Measurements from ENCODE around the gene ACSS2. TPM values are rescaled to one million over a fixed set of nuclear protein-coding genes. Genes with fewer than 3 reads are reported as not detected.
"Not testable (repeated sequence)": the region's sequence is repeated elsewhere in the genome, so short reads cannot be mapped to it uniquely, and the experiment has no call there.

Gene ACSS2
- total RNA-seq, 1 experiment from 2014 or later, result 25.4 TPM

GRCh38 chr20:34880215-34880850, 3.9 kb downstream of the ACSS2 start:
- no peak overlapping the region for H3K4me3 ChIP-seq (ENCODE audit: low read depth in 2 of 2, low read length in 2 of 2)
- peaks cover 4% of the 10 kb centered on the region; the same call in 1 of the 2 replicates for H3K4me1 ChIP-seq (ENCODE audit: control insufficient read depth, insufficient read depth, low read length)
- ChIA-PET POLR2A (no interaction called here), CTCF (interaction anchor here (0.7 kb wide), 1 partner anchor 217 kb away, joined by 9 read pairs; no protein-coding TSS in a partner anchor)
- no peaks in the 10 kb centered on the region for H3K36me3 ChIP-seq (ENCODE audit: control insufficient read depth, insufficient read depth, low read length)
- intact Hi-C loops (cut with micrococcal nuclease; ENCODE audit: unreplicated experiment) (no loop called here), in situ Hi-C loops (cut with HindIII; ENCODE audit: low pct_unique_long_range_greater_than_20kb, low sequenced_read_pairs) (no loop called here)
- H3K27me3 ChIP-seq (ENCODE audit: control insufficient read depth, insufficient read depth, low read length), result no peaks in the 10 kb centered on the region
- no TSS peak for BruUV-seq (replicated peaks)
- TF ChIP-seq SIN3A (IDR thresholded peaks at IDR 0.05; ENCODE audit: borderline replicate concordance, insufficient read depth, low read depth, low read length) (no peak), POLR2AphosphoS5 (IDR thresholded peaks at IDR 0.05; ENCODE audit: low read depth, low read length) (no peak), REST (IDR thresholded peaks at IDR 0.05; ENCODE audit: insufficient read depth in 1 of 2, low read depth in 2 of 2, low read length in 1 of 2) (no peak), TCF7L2 (IDR thresholded peaks at IDR 0.05; ENCODE audit: low read depth, low read length) (no peak), CTCF (IDR thresholded peaks at IDR 0.05) (no peak)
- ATAC-seq (no peak), DNase-seq (ENCODE audit: low read depth, low spot score) (no peak)
- H3K9me3 ChIP-seq (ENCODE audit: control insufficient read depth, insufficient read depth, low read depth, low read length), result no peaks in the 10 kb centered on the region
- no peak overlapping the region for H3K27ac ChIP-seq (ENCODE audit: low read length)

- POLR2A ChIA-PET; H3K27ac ChIP-seq (ENCODE audit: low read length); H3K4me1 ChIP-seq (ENCODE audit: control insufficient read depth, insufficient read depth, low read length); BruUV-seq (replicated peaks); DNase-seq (ENCODE audit: low read depth, low spot score); H3K36me3 ChIP-seq (ENCODE audit: control insufficient read depth, insufficient read depth, low read length); H3K27me3 ChIP-seq (ENCODE audit: control insufficient read depth, insufficient read depth, low read length); ATAC-seq; in situ Hi-C loops (cut with HindIII; ENCODE audit: low pct_unique_long_range_greater_than_20kb, low sequenced_read_pairs); intact Hi-C loops (cut with micrococcal nuclease; ENCODE audit: unreplicated experiment); H3K4me3 ChIP-seq (ENCODE audit: low read depth in 2 of 2, low read length in 2 of 2); H3K9me3 ChIP-seq (ENCODE audit: control insufficient read depth, insufficient read depth, low read depth, low read length): not testable (repeated sequence)
- CTCF ChIA-PET, result interaction anchor here (0.7 kb wide), 1 partner anchor 217 kb away, joined by 9 read pairs; no protein-coding TSS in a partner anchor
Observed at GRCh38 chr20:34880971-34881370, 4.6 kb downstream of the ACSS2 start.

- no peak overlapping the region for H3K27ac ChIP-seq (ENCODE audit: low read length)
- ChIA-PET POLR2A (no interaction called here), CTCF (no interaction called here)
- H3K27me3 ChIP-seq (ENCODE audit: control insufficient read depth, insufficient read depth, low read length), result no peaks in the 10 kb centered on the region
- H3K9me3 ChIP-seq (ENCODE audit: control insufficient read depth, insufficient read depth, low read depth, low read length), result no peaks in the 10 kb centered on the region
- ATAC-seq (no peak), DNase-seq (ENCODE audit: low read depth, low spot score) (no peak)
- no peaks in the 10 kb centered on the region for H3K36me3 ChIP-seq (ENCODE audit: control insufficient read depth, insufficient read depth, low read length)
- no TSS peak for BruUV-seq (replicated peaks)
- intact Hi-C loops (cut with micrococcal nuclease; ENCODE audit: unreplicated experiment), result no loop called here
- no peak overlapping the region for H3K4me3 ChIP-seq (ENCODE audit: low read depth in 2 of 2, low read length in 2 of 2)
- in situ Hi-C loops (cut with HindIII; ENCODE audit: low pct_unique_long_range_greater_than_20kb, low sequenced_read_pairs), result no loop called here
- no peak for TF ChIP-seq TCF7L2 (IDR thresholded peaks at IDR 0.05; ENCODE audit: low read depth, low read length)
- TF ChIP-seq CTCF (IDR thresholded peaks at IDR 0.05), result no peak
- no peak for TF ChIP-seq SIN3A (IDR thresholded peaks at IDR 0.05; ENCODE audit: borderline replicate concordance, insufficient read depth, low read depth, low read length)
- no peak for TF ChIP-seq REST (IDR thresholded peaks at IDR 0.05; ENCODE audit: insufficient read depth in 1 of 2, low read depth in 2 of 2, low read length in 1 of 2)
- TF ChIP-seq POLR2AphosphoS5 (IDR thresholded peaks at IDR 0.05; ENCODE audit: low read depth, low read length), result no peak
- H3K4me1 ChIP-seq (ENCODE audit: control insufficient read depth, insufficient read depth, low read length), result no peaks in the 10 kb centered on the region
Observed at GRCh38 chr20:34881689-34882088, 5.3 kb downstream of the ACSS2 start.
